Measurements from ENCODE around the gene ACTG2. TPM values are rescaled to one million over a fixed set of nuclear protein-coding genes. Genes with fewer than 3 reads are reported as not detected.

ACTG2 gene
- total RNA-seq, 1 experiment from 2014 or later = 1.5 TPM

DNA sequence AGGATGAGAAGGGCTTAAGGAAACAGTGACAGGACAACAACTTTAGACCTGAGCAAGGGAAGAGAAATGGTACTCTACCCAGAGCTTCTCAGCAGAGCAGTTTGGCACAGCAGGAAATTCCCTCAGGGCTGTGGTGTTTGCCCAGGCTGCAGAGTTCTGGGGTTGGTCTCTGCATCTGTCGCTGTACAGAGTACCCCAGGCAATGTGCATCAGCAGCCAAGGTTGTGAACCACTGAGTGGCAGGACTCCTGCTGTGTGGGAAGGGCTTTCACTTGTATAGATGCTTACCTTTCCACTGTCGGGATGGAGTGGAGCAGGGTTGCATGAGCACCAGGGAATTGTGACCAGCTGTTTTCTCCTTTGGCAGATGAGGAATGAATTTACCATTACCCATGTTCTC lies 42.8 kb upstream of the ACTG2 start:
- Mint-ChIP-seq H3K4me3 (no peak overlapping the region), H3K4me1 (no peaks in the 10 kb centered on the region), H3K36me3 (ENCODE audit: insufficient read depth in 1 of 3, low read depth in 3 of 3) (peaks cover 23 to 62% (median 58%) of the 10 kb centered on the region in 3 experiments; a peak in 6 of 7 replicates), H3K27me3 (ENCODE audit: low read depth) (no peaks in the 10 kb centered on the region), H3K9me3 (no peaks in the 10 kb centered on the region), H3K27ac (no peak overlapping the region)
- Histone ChIP-seq H2AFZ (ENCODE audit: low read length) (no peak overlapping the region), H2BK12ac (ENCODE audit: insufficient read length, low read depth, low read length) (no peak overlapping the region), H3K4ac (ENCODE audit: low read depth, low read length) (no peak overlapping the region), H4K91ac (ENCODE audit: insufficient read length, low read depth, low read length) (no peak overlapping the region), H3K9me3 (ENCODE audit: control insufficient read depth, low read depth, low read length) (no peaks in the 10 kb centered on the region), H4K5ac (ENCODE audit: insufficient read length, low read depth, low read length) (no peak overlapping the region), H3K14ac (ENCODE audit: insufficient read depth, low read length) (no peak overlapping the region), H3K27ac (ENCODE audit: insufficient read length, low read depth, low read length) (no peak overlapping the region), H3K23ac (ENCODE audit: insufficient read length, low read depth, low read length) (no peak overlapping the region), H2BK15ac (ENCODE audit: low read depth, low read length) (no peak overlapping the region), H2BK120ac (ENCODE audit: low read depth, low read length, poor library complexity, severe bottlenecking) (no peak overlapping the region), H3K18ac (ENCODE audit: insufficient read length, low read depth, low read length) (no peak overlapping the region), H2BK20ac (ENCODE audit: low read depth, low read length, poor library complexity, severe bottlenecking) (no peak overlapping the region), H3K9ac (ENCODE audit: extremely low read depth, insufficient read length, low read length) (no peak overlapping the region), H3K79me1 (ENCODE audit: insufficient read depth, low read depth, low read length, poor library complexity, severe bottlenecking) (no peaks in the 10 kb centered on the region), H3K27me3 (ENCODE audit: insufficient read depth, low read length) (no peaks in the 10 kb centered on the region), H3K23me2 (ENCODE audit: insufficient read length, low read depth, low read length, poor library complexity, severe bottlenecking) (no peaks in the 10 kb centered on the region), H3K4me2 (ENCODE audit: insufficient read depth, insufficient read length, low read length) (no peak overlapping the region), H3K4me1 (ENCODE audit: insufficient read depth, low read length) (no peaks in the 10 kb centered on the region), H4K20me1 (ENCODE audit: control insufficient read depth, insufficient read depth, insufficient read length) (no peaks in the 10 kb centered on the region), H4K8ac (replicated peaks; ENCODE audit: insufficient read length, low read depth, low read length) (no peak overlapping the region), H3K56ac (ENCODE audit: insufficient read length, low read depth, low read length) (no peak overlapping the region), H3K79me2 (ENCODE audit: insufficient read depth, low read length) (no peaks in the 10 kb centered on the region), H2BK5ac (ENCODE audit: insufficient read length, low read length) (no peak overlapping the region), H3T11ph (ENCODE audit: low read length) (no peak overlapping the region), H2AK5ac (ENCODE audit: insufficient read length, low read length) (no peak overlapping the region)
- WGBS (ENCODE audit: extremely low coverage, insufficient read length, low lambda C conversion rate) = no CpG with 5 or more reads among the region's 2 CpGs
- TF ChIP-seq, protein P1, sequence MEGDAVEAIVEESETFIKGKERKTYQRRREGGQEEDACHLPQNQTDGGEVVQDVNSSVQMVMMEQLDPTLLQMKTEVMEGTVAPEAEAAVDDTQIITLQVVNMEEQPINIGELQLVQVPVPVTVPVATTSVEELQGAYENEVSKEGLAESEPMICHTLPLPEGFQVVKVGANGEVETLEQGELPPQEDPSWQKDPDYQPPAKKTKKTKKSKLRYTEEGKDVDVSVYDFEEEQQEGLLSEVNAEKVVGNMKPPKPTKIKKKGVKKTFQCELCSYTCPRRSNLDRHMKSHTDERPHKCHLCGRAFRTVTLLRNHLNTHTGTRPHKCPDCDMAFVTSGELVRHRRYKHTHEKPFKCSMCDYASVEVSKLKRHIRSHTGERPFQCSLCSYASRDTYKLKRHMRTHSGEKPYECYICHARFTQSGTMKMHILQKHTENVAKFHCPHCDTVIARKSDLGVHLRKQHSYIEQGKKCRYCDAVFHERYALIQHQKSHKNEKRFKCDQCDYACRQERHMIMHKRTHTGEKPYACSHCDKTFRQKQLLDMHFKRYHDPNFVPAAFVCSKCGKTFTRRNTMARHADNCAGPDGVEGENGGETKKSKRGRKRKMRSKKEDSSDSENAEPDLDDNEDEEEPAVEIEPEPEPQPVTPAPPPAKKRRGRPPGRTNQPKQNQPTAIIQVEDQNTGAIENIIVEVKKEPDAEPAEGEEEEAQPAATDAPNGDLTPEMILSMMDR (conservative IDR thresholded peaks at IDR 0.05) = no peak
- DNase-seq = no peak

All from H9 (cell line).